Activated CD8-positive, alpha-beta memory T cell treated with anti-CD3 and anti-CD28 coated beads, Interleukin-2, amount 50 U/mL, for 1 hour (primary cell): ENCODE data around the gene NIPBL.
"Not testable (repeated sequence)": the region's sequence is repeated elsewhere in the genome, so short reads cannot be mapped to it uniquely, and the experiment has no call there.

Experiments used
- DNase-seq: peaks from one replicate; pipeline ENCODE4 v3.0.0-alpha.2; 2020; ENCODE audit errors: extremely low read depth

Gene NIPBL

GRCh38 chr5:36876299-36876964 is at the start of gene NIPBL:
Gene NIPBL, plus strand, starts transcription at chr5:36876769. Its CDS starts 76,928 bp downstream, at chr5:36953697.
- peak; percentile 84 for DNase-seq

- no peak for DNase-seq
Measured at GRCh38 chr5:36832274-36832673, 44.3 kb upstream of the NIPBL start.

GRCh38 chr5:36836831-36837230 is 39.7 kb upstream of the NIPBL start:
- DNase-seq: no peak

- DNase-seq: no peak
Measured at GRCh38 chr5:36839489-36840476, 36.8 kb upstream of the NIPBL start.

- DNase-seq: no peak
Measured at GRCh38 chr5:36841677-36842076, 34.9 kb upstream of the NIPBL start.

GRCh38 chr5:36842087-36842486 is 34.5 kb upstream of the NIPBL start:
- no peak for DNase-seq

- no peak for DNase-seq
Measured at GRCh38 chr5:36844305-36844704, 32.3 kb upstream of the NIPBL start.

GRCh38 chr5:36848545-36848944 is 28.0 kb upstream of the NIPBL start:
- DNase-seq: not testable (repeated sequence)

- not testable (repeated sequence) for DNase-seq
Measured at GRCh38 chr5:36852903-36853302, 23.7 kb upstream of the NIPBL start.

GRCh38 chr5:36854402-36855140 is 22.0 kb upstream of the NIPBL start:
- no peak for DNase-seq

- no peak for DNase-seq
Measured at GRCh38 chr5:36855141-36855495, 21.5 kb upstream of the NIPBL start.

GRCh38 chr5:36861871-36862270 is 14.7 kb upstream of the NIPBL start:
- DNase-seq: no peak

GRCh38 chr5:36870399-36871040 is 6.0 kb upstream of the NIPBL start:
- DNase-seq: no peak

- DNase-seq: no peak
Measured at GRCh38 chr5:36874465-36874864, 2.1 kb upstream of the NIPBL start.

GRCh38 chr5:36875051-36875789 is 1.3 kb upstream of the NIPBL start:
- DNase-seq: no peak

- DNase-seq: peak; percentile 36
Measured at GRCh38 chr5:36875790-36876298, 725 bp upstream of the NIPBL start.

GRCh38 chr5:36876965-36877666 is 547 bp downstream of the NIPBL start:
- DNase-seq: no peak

GRCh38 chr5:36877667-36878391 is 1.3 kb downstream of the NIPBL start:
- DNase-seq: no peak

- DNase-seq: no peak
Measured at GRCh38 chr5:36878392-36879082, 2.0 kb downstream of the NIPBL start.
